Lung (tissue), 12 donors: ENCODE results near the gene RAD51D. TPM values are rescaled to one million over a fixed set of nuclear protein-coding genes. Genes with fewer than 3 reads are reported as not detected.

Source experiments
- ATAC-seq: fragments of 200-7000 bp; cut with Tn5 transposase; one replicate; pipeline ENCODE4 v1.9.1; 2020; ENCODE audit warnings: moderate number of reproducible peaks; ENCODE audit not compliant: insufficient read depth, low FRiP score
- DNase-seq, 3 donors: peaks; one replicate each; pipeline ENCODE4 v3.0.0-alpha.2; 2013 to 2017
- H3K27ac ChIP-seq, 2 donors: one replicate each; pipeline ENCODE4 v1.5.1; 2013; ENCODE audit warnings: mild to moderate bottlenecking in 2 of 2, moderate library complexity in 2 of 2, control low read depth in 1 of 2, inconsistent platforms in 1 of 2, low read depth in 1 of 2, low read length in 1 of 2
- H3K27me3 ChIP-seq, 3 donors: one replicate each; pipeline ENCODE4 v1.5.1; 2013; ENCODE audit warnings: low read length in 2 of 3; ENCODE audit not compliant: control insufficient read depth in 3 of 3, insufficient read depth in 3 of 3
- H3K36me3 ChIP-seq, 4 donors: one replicate each; pipeline ENCODE4 v1.5.1; 2013; ENCODE audit warnings: low read length in 4 of 4, mild to moderate bottlenecking in 1 of 4, moderate library complexity in 1 of 4; ENCODE audit not compliant: control insufficient read depth in 4 of 4, insufficient read depth in 4 of 4
- H3K4me1 ChIP-seq, 5 donors: one replicate each; pipeline ENCODE4 v1.5.1; 2013; ENCODE audit warnings: low read length in 5 of 5, mild to moderate bottlenecking in 2 of 5, moderate library complexity in 1 of 5; ENCODE audit not compliant: control insufficient read depth in 5 of 5, insufficient read depth in 5 of 5
- H3K4me3 ChIP-seq: one replicate; pipeline ENCODE4 v1.5.1; 2013; ENCODE audit warnings: mild to moderate bottlenecking, control low read depth, moderate library complexity
- H3K9ac ChIP-seq, 2 donors: one replicate each; pipeline ENCODE4 v1.5.1; 2013; ENCODE audit warnings: low read length in 2 of 2, control low read depth in 1 of 2; ENCODE audit not compliant: insufficient read depth in 1 of 2
- H3K9me3 ChIP-seq, 4 donors: one replicate each; pipeline ENCODE4 v1.5.1; 2013; ENCODE audit warnings: low read length in 3 of 4, mild to moderate bottlenecking in 1 of 4, moderate library complexity in 1 of 4; ENCODE audit not compliant: control insufficient read depth in 4 of 4, insufficient read depth in 3 of 4
- WGBS, 2 donors: extraction: QIAGEN DNeasy Blood & Tissue Kit; methylation state at CpG; one replicate each; pipeline ENCODE4 v1.1.7; 2013; 5-methylcytosine and 5-hydroxymethylcytosine counted together
- polyA plus RNA-seq, 2 donors: library from polyadenylated mRNA; stranded (reverse); fragments of 200-250 nt; gene quantifications; one replicate each; pipeline ENCODE4 v1.2.1, GENCODE V29; 2013
- total RNA-seq, 2 donors: library from RNA; depleted of rRNA in 1 of 2; stranded (reverse); fragments of >200 nt in 1 of 2; gene quantifications; one replicate each; pipeline ENCODE4 v1.2.1, GENCODE V29; 2014 to 2021
- TF ChIP-seq, protein P1 (sequence below): IDR thresholded peaks from 2 replicates; pipeline ENCODE4 v1.5.1; 2012; ENCODE audit warnings: mild to moderate bottlenecking; ENCODE audit errors: control extremely low read depth, extremely low read depth
- donor health status: control.
- donor health status: control.
- donor health status: Bipolar disorder and iron deficiency.
- donor health status: healthy.
- donor health status: DM: yes; HTN: yes; CAD: no.

RAD51D gene
- total and polyA plus RNA-seq, 4 donors = 5.0 to 17.4 (median 8.9) TPM

DNA sequence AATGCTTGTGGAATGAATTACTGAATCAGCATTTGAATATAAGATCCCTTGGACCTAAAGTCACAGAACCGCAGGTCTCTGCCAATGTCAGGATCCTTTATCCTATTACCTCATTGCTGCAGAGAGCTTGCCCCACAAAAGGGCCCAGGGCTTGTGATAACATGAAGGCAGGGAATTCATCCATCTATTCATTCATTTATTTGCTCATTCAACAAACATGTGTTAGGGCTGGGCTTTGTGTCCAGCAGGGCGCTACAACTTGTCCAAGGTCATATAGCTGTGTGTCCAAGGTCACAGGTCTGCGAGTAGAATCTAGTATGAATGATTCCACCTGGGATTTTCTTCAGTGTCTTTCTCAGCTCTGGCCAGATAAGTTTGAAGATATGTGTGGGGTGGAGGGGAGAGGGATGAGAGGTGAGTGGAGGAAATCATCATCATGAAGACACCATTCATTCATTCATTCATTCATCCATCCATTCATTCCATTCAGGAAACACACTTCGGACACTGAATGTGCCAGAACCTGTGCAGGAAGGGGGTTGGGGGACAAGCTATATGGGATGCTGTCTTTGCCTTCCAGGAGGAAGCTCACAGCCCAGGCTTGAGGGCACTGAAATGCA lies 26.7 kb upstream of the RAD51D start:
- Histone ChIP-seq H3K36me3 (no peaks in the 10 kb centered on the region), H3K27ac (peak overlapping the region in 1 of 2 donors; percentile 94), H3K4me1 (peaks cover 0 to 5% (median 0%) of the 10 kb centered on the region in 5 donors), H3K27me3 (peaks cover 0 to 3% (median 2%) of the 10 kb centered on the region in 3 donors), H3K9me3 (no peaks in the 10 kb centered on the region), H3K4me3 (no peak overlapping the region), H3K9ac (no peak overlapping the region)
- ATAC-seq = no peak
- DNase-seq = no peak
- TF ChIP-seq, protein P1, sequence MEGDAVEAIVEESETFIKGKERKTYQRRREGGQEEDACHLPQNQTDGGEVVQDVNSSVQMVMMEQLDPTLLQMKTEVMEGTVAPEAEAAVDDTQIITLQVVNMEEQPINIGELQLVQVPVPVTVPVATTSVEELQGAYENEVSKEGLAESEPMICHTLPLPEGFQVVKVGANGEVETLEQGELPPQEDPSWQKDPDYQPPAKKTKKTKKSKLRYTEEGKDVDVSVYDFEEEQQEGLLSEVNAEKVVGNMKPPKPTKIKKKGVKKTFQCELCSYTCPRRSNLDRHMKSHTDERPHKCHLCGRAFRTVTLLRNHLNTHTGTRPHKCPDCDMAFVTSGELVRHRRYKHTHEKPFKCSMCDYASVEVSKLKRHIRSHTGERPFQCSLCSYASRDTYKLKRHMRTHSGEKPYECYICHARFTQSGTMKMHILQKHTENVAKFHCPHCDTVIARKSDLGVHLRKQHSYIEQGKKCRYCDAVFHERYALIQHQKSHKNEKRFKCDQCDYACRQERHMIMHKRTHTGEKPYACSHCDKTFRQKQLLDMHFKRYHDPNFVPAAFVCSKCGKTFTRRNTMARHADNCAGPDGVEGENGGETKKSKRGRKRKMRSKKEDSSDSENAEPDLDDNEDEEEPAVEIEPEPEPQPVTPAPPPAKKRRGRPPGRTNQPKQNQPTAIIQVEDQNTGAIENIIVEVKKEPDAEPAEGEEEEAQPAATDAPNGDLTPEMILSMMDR = no peak
- WGBS, 2 donors = 69 to 93% methylated on average over 4 of the region's 4 CpGs

DNA sequence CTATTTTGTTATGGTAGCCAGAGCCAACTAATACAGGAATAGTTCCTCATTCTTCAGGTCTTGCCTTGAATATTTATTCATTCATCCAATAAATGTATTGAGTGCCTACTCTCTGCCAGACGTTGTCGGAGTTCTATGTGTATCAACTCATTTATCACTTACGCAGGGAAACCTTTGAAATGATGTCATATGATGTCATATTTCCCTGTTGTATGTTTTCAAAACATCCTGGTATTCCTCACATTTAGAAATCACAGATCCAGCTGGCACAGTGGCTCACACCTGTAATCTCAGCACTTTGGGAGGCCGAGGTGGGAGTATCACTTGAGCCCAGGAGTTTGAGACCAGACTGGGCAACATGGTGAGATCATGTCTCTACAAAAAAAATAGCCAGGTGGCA lies 25.2 kb upstream of the RAD51D start:
- no peak overlapping the region for H3K27ac ChIP-seq
- TF ChIP-seq, protein P1 = no peak
- H3K4me1 ChIP-seq = peaks cover 0 to 8% (median 5%) of the 10 kb centered on the region in 5 donors
- DNase-seq (no peak), ATAC-seq (no peak)
- H3K9ac ChIP-seq = no peak overlapping the region
- H3K27me3 ChIP-seq = peaks cover 0 to 3% (median 2%) of the 10 kb centered on the region in 3 donors
- peaks cover 0 to 1% (median 0%) of the 10 kb centered on the region in 4 donors for H3K36me3 ChIP-seq
- no peak overlapping the region for H3K4me3 ChIP-seq
- H3K9me3 ChIP-seq = no peaks in the 10 kb centered on the region
- WGBS, 2 donors = 75 to 87% methylated on average over 4 of the region's 4 CpGs

GRCh38 chr17:35142467-35142796 lies 22.8 kb upstream of the RAD51D start:
- no peak for DNase-seq
- H3K4me1 ChIP-seq = peaks cover 0 to 8% (median 2%) of the 10 kb centered on the region in 5 donors
- ATAC-seq = no peak
- H3K36me3 ChIP-seq = peaks cover 8 to 20% (median 12%) of the 10 kb centered on the region in 4 donors
- H3K27ac ChIP-seq = no peak overlapping the region
- H3K27me3 ChIP-seq = peaks cover 0 to 3% (median 2%) of the 10 kb centered on the region in 3 donors
- H3K9me3 ChIP-seq = no peaks in the 10 kb centered on the region
- no peak overlapping the region for H3K4me3 ChIP-seq
- peak overlapping the region in 1 of 2 donors; percentile 28 for H3K9ac ChIP-seq
- 69 to 70% methylated on average over 8 of the region's 8 CpGs for WGBS, 2 donors
- TF ChIP-seq, protein P1 = no peak
